PFSK-1 (cell line): Measurements from ENCODE around the gene FBXO21.

Source experiments
- FOXP2 ChIP-seq: optimal IDR thresholded peaks from 2 replicates; pipeline ENCODE3; 2011; ENCODE audit warnings: borderline replicate concordance, control low read depth, inconsistent platforms; ENCODE audit not compliant: insufficient read depth; ENCODE audit errors: extremely low read length, extremely low read depth
- POLR2AphosphoS5 ChIP-seq: IDR thresholded peaks from 2 replicates; pipeline ENCODE4 v1.6.1; 2012; ENCODE audit warnings: low read depth, mild to moderate bottlenecking, control low read depth, low read length, moderate library complexity
- REST ChIP-seq, 2 experiments: IDR thresholded peaks; 2 replicates each; pipeline versions ENCODE4 v1.6.1 to v1.8.0; 2011 to 2012; ENCODE audit warnings: low read depth in 2 of 2, low read length in 2 of 2, control low read depth in 1 of 2, inconsistent platforms in 1 of 2, mild to moderate bottlenecking in 1 of 2, moderate library complexity in 1 of 2; ENCODE audit not compliant: insufficient read depth in 1 of 2
- SIN3A ChIP-seq: IDR thresholded peaks from 2 replicates; pipeline ENCODE4 v1.6.1; 2012; ENCODE audit warnings: mild to moderate bottlenecking, low read length, moderate library complexity, borderline replicate concordance; ENCODE audit not compliant: insufficient read depth
- TAF1 ChIP-seq: IDR thresholded peaks from 2 replicates; pipeline ENCODE4 v1.6.1; 2012; ENCODE audit warnings: low read length, control low read depth, borderline replicate concordance; ENCODE audit not compliant: insufficient read depth

The FBXO21 gene

GRCh38 chr12:117111386-117111785 is 78.9 kb downstream of the FBXO21 start:
- TF ChIP-seq FOXP2 (no peak), SIN3A (no peak), REST (IDR thresholded peaks at IDR 0.05; ENCODE audit: insufficient read depth in 1 of 2, low read depth in 2 of 2, low read length in 2 of 2) (no peak), TAF1 (no peak), POLR2AphosphoS5 (no peak)

GRCh38 chr12:117109943-117110635 is 80.2 kb downstream of the FBXO21 start:
- no peak for TF ChIP-seq POLR2AphosphoS5
- no peak for TF ChIP-seq FOXP2
- no peak for TF ChIP-seq REST (IDR thresholded peaks at IDR 0.05; ENCODE audit: insufficient read depth in 1 of 2, low read depth in 2 of 2, low read length in 2 of 2)
- no peak for TF ChIP-seq SIN3A
- TF ChIP-seq TAF1, result no peak

- TF ChIP-seq TAF1 (no peak), FOXP2 (no peak), POLR2AphosphoS5 (no peak), REST (IDR thresholded peaks at IDR 0.05; ENCODE audit: insufficient read depth in 1 of 2, low read depth in 2 of 2, low read length in 2 of 2) (no peak), SIN3A (no peak)
These were observed 84.4 kb downstream of the FBXO21 start for GRCh38 chr12:117105902-117106301.

GRCh38 chr12:117102800-117103181 is 87.5 kb downstream of the FBXO21 start:
- TF ChIP-seq TAF1, result no peak
- TF ChIP-seq POLR2AphosphoS5, result no peak
- no peak for TF ChIP-seq SIN3A
- no peak for TF ChIP-seq FOXP2
- no peak for TF ChIP-seq REST (IDR thresholded peaks at IDR 0.05; ENCODE audit: insufficient read depth in 1 of 2, low read depth in 2 of 2, low read length in 2 of 2)
